ENCODE results near the gene RSPH4A.
A peak's percentile ranks its signal among the peaks of the same experiment; 100 is the strongest.
"Not testable (repeated sequence)": the region's sequence is repeated elsewhere in the genome, so short reads cannot be mapped to it uniquely, and the experiment has no call there.

The RSPH4A gene

GRCh38 chr6:116625872-116626271 is 9.6 kb downstream of the RSPH4A start:
- no peak for DNase-seq (ENCODE audit: low read depth)

- no peak for DNase-seq (ENCODE audit: low read depth)
Observed at GRCh38 chr6:116629563-116629981, 13.3 kb downstream of the RSPH4A start.

- DNase-seq (ENCODE audit: low read depth) = no peak
Observed at GRCh38 chr6:116631379-116631990, 15.2 kb downstream of the RSPH4A start.

- DNase-seq (ENCODE audit: low read depth) = no peak
Observed at GRCh38 chr6:116633685-116634084, 17.4 kb downstream of the RSPH4A start.

- no peak for DNase-seq (ENCODE audit: low read depth)
Observed at GRCh38 chr6:116648156-116648555, 31.9 kb downstream of the RSPH4A start.

- no peak for DNase-seq (ENCODE audit: low read depth)
Observed at GRCh38 chr6:116649129-116649528, 32.9 kb downstream of the RSPH4A start.

GRCh38 chr6:116651916-116652315 is 35.6 kb downstream of the RSPH4A start:
- DNase-seq (ENCODE audit: low read depth) = no peak

GRCh38 chr6:116661594-116661993 is 45.3 kb downstream of the RSPH4A start:
- no peak for DNase-seq (ENCODE audit: low read depth)

GRCh38 chr6:116662202-116662601 is 45.9 kb downstream of the RSPH4A start:
- no peak for DNase-seq (ENCODE audit: low read depth)

- no peak for DNase-seq (ENCODE audit: low read depth)
Observed at GRCh38 chr6:116663308-116663707, 47.0 kb downstream of the RSPH4A start.

GRCh38 chr6:116664169-116664568 is 47.9 kb downstream of the RSPH4A start:
- DNase-seq (ENCODE audit: low read depth) = not testable (repeated sequence)

- DNase-seq (ENCODE audit: low read depth) = no peak
Observed at GRCh38 chr6:116665464-116665863, 49.2 kb downstream of the RSPH4A start.

- DNase-seq (ENCODE audit: low read depth) = no peak
Observed at GRCh38 chr6:116666869-116667268, 50.6 kb downstream of the RSPH4A start.

- no peak for DNase-seq (ENCODE audit: low read depth)
Observed at GRCh38 chr6:116667623-116668022, 51.3 kb downstream of the RSPH4A start.

- DNase-seq (ENCODE audit: low read depth) = no peak
Observed at GRCh38 chr6:116672306-116672705, 56.0 kb downstream of the RSPH4A start.

GRCh38 chr6:116676021-116676420 is 59.7 kb downstream of the RSPH4A start:
- DNase-seq (ENCODE audit: low read depth) = no peak

- DNase-seq (ENCODE audit: low read depth) = peak; percentile 78
Observed at GRCh38 chr6:116680880-116681672, 64.8 kb downstream of the RSPH4A start, which contains the start of gene KPNA5. Gene KPNA5, plus strand, starts transcription at chr6:116681211. Its CDS starts 124 bp downstream, at chr6:116681335.

GRCh38 chr6:116682334-116682712 is 66.0 kb downstream of the RSPH4A start:
- no peak for DNase-seq (ENCODE audit: low read depth)
